Dedifferentiated amniotic fluid mesenchymal stem cell (primary cell): ENCODE data around the gene CGRRF1.

Source experiments
- DNase-seq: peaks from one replicate; pipeline ENCODE4 v3.0.0-alpha.2; 2016; ENCODE audit errors: extremely low spot score

CGRRF1 gene

DNA sequence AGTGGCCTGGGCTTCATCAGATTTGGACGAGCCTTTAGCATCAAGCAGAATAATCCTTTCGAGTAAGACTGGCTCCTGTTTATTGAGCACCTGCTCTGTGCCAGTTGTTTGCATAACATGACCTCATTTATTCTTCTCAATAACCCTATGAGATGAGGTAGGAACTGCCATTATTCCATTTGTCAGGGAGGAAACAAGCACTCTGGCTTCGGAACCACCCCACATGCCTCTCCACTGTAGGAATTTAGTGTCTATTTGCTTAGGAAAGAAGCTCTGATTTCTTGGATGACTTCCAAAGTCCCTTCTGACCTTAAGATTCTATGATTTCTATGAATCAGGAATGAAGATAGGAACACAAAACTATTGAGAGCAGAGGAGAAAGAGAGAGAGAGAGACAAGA lies 68.3 kb downstream of the CGRRF1 start:
- DNase-seq, result no peak

DNA sequence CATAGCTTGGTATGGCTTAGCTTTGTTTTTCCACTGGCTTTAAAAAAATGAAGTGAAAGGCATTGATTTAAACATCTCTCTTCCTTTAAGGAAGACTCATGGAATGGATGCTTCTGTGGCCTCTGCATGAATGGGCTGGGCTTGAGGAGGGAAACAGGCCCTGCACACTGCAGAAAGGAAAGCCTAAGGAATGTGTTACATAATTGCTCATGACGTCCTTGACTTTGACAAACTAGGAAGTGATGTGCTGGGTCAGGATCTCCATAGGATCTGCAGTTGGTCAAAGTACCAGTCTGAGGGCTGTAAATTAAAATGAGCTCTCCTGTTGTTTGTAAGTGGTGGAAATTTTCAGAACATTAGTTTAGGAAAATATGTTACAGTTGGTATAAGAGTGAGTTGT lies 69.9 kb downstream of the CGRRF1 start:
- DNase-seq, result no peak

DNA sequence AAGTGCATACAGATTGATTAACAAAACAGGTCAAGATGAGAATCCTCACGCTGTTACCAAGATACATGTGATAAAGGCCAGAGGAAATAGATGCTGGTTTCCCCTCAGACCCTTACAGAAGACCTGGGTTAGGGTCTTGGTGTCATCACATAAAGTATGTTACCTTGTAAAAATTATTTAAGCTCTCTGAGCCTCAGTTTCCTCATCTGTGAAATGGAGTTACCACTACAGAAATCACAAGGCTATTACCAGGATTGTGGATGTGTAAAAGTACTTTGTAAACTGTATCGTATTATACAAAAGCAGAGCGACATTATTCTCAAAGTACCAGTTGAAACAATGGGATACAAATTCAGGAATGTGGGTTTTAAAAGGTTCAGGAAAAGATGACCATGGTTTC lies 71.2 kb downstream of the CGRRF1 start:
- DNase-seq, result no peak

DNA sequence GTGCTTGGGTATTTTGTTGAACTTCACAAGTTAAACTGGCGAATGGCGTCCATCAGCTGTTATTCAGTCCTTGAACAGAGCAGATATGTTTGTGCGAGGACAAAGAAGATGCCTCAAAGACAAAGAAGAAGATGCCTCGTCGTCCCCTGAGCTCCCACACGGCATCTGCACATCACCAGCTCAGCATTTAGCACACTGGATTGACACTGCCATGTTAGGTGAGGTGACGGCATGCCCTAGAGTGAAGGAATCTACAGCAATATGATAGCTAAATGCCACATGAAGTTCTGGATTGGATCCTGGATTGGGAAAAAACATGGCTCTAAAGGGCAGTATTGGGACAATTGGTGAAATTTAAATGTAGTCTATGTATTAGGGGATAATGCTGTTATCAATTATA lies 72.6 kb downstream of the CGRRF1 start:
- no peak for DNase-seq

DNA sequence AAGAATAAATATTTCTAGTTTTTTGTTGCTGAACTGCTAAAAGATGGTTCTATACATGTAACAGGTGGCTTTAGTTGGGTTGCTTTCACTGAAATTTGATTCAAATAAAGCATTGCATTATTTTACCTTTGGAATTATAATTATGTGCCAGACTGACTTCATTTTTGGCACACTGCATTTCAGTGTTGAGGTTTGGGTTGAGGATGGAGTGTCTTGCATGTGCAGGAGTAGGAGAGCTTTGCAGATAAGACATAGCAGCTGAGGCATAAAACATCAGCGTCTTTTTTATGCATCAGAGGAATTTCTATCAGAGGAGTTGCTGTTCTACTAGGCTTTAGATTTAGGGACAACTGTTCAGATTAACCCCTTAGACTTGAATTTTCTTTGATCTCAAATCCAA lies 74.4 kb downstream of the CGRRF1 start:
- no peak for DNase-seq

DNA sequence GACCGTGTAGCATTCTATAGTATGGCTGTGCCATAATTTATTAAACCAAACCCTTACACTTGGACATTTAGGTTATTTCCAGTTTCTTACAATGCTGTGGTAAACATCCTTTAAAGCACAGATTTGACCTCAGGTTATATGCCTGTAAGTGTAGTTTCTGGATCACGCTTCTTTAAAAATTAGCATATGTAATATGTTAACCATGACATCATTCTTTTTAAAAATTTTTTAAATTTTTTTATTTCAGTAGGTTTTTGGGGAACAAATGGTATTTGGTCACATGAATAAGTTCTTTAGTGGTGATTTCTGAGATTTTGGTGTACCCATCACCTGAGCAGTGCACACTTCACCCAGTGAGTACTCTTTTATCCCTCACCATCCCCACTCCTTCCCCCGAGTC lies 75.5 kb downstream of the CGRRF1 start:
- DNase-seq, result no peak
